ENCODE data around the gene ZNF28. TPM values are rescaled to one million over a fixed set of nuclear protein-coding genes. Genes with fewer than 3 reads are reported as not detected.

Gene ZNF28
- total RNA-seq, 3 donors from 2014 or later = 16.9 to 20.1 (median 17.3) TPM

Other genes starting within 250 kb of the ZNF28 start
- 10 to 100 TPM; 17.6 to 48.7 (median 31.6) TPM for gene ZNF83, start 183.3 kb downstream of the ZNF28 start, total RNA-seq
- gene ZNF611, start 86.6 kb downstream of the ZNF28 start, total RNA-seq = 10 to 100 TPM; 14.1 to 20.7 (median 16.0) TPM
- 10 to 100 TPM in 2 of 3 donors, 1 to 10 TPM in 1; 9.7 to 26.2 (median 14.6) TPM for gene ZNF600, start 34.8 kb downstream of the ZNF28 start, total RNA-seq
- 10 to 100 TPM; 19.5 to 33.2 (median 30.7) TPM for gene ZNF468, start 36.0 kb upstream of the ZNF28 start, total RNA-seq
- 10 to 100 TPM in 2 of 3 donors, 1 to 10 TPM in 1; 9.7 to 31.9 (median 16.8) TPM for gene ZNF320, start 76.0 kb upstream of the ZNF28 start, total RNA-seq
- 10 to 100 TPM in 2 of 3 donors, 1 to 10 TPM in 1; 9.8 to 20.5 (median 16.7) TPM for gene ZNF888, start 101.8 kb upstream of the ZNF28 start, total RNA-seq
- 10 to 100 TPM; 14.8 to 16.0 (median 15.1) TPM for gene ZNF816, start 141.2 kb upstream of the ZNF28 start, total RNA-seq
- not detected for gene ERVV-1, start 192.3 kb upstream of the ZNF28 start, total RNA-seq
- gene ERVV-2, start 223.1 kb upstream of the ZNF28 start, total RNA-seq = not detected

Measured in mucosa of descending colon (tissue), 3 donors.